Smooth muscle cell of the brain vasculature (primary cell): Measurements from ENCODE around the gene SLIT1.

Experiments
- DNase-seq: peaks from one replicate; pipeline ENCODE4 v3.0.0-alpha.2; 2012; ENCODE audit warnings: low read depth, low spot score

Gene SLIT1

GRCh38 chr10:97003804-97004201, 182.0 kb downstream of the SLIT1 start:
- DNase-seq = no peak

- no peak for DNase-seq
These were observed 182.5 kb downstream of the SLIT1 start for GRCh38 chr10:97003151-97003803.

DNA sequence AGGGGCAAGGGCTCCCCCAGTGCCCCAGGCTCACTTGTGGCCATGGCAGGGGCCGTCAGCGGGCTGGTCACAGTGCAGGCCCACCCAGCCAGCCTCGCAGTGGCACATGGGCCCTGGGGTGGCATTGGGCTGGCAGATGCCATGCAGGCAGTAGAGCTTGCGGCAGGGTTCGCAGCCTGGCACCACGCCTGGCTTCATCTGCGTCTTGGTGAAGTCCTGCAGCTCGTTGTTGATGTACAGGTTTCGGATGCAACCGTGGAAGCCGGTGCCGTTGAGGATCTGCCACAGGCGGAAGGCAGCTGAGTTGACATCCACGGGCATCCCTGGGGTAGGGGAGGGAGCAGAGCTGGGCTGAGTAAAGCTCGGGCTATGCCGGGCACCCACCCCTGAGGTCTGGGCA, 183.1 kb downstream of the SLIT1 start:
- DNase-seq = no peak

- DNase-seq = no peak
These were observed 184.4 kb downstream of the SLIT1 start for GRCh38 chr10:97001183-97001991.

GRCh38 chr10:97000487-97001182, 185.1 kb downstream of the SLIT1 start:
- DNase-seq = no peak

GRCh38 chr10:96999987-97000386, 185.8 kb downstream of the SLIT1 start:
- no peak for DNase-seq

DNA sequence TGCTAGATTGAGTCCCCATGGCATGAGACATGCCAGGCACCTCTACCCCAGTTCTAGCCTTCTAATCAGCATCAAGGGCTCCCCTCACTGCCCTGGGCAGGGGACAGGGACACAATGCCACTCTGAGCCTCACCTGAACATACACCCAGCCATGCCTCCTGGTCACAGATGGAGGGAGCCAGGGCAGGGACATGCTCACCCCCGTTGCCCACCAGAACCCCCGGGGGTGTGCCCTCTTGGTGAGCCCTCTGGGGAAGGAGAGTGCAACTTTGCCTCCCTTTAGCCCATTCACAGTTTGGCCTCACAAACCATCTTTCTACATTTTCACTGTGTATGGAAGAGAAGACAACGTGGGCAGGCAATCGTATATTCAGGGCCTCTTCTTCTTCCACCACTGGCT, 186.4 kb downstream of the SLIT1 start:
- DNase-seq = no peak

DNA sequence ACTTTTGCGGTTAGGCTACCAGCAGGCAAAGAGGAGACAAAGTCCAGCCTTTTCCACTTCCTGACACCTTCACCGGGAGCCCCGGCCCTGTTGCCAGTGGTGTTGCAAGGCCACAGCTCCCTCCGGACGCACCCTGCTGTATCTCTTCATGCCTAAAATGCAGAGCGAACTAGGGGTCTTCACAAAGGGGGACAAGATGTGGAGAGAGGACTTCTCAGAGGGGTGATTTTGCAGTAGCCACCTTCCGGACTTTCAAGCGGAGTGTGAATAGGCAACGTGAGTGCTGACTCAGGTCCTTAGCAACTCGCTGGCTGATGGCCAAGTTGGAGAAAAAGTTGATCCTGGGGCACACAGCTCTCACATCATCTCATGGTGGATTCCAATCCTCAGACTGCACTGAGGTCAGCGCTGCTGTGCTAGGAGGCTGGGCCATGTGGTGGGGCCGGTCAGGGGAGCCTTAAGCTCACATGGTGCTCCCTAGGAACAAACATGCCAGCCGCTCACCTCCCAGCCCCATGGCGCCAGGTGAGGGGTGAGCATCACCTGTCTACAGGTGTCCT, 187.3 kb downstream of the SLIT1 start:
- DNase-seq = no peak

GRCh38 chr10:96996275-96996965, 189.3 kb downstream of the SLIT1 start:
- DNase-seq = no peak

GRCh38 chr10:96995851-96996250, 189.9 kb downstream of the SLIT1 start:
- DNase-seq = no peak

DNA sequence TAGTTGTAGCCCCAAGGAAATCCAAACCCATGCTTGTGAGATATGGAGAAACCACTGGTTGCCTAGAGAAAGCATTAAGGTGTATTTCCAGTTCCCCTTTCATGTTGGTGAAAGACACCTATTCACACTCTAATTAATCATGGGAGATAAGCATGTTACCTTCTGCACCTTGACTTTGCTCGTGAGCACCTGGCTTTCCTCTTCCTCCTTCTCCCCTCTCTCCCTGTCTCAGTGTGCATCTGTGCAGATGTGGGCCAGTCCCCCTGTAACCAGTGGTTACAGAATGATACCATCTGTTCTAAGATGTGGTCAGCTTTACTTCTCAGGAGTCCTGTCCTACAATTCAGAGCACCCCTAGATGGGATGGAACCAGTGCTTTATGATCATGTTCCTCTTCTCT, 193.0 kb downstream of the SLIT1 start:
- no peak for DNase-seq

GRCh38 chr10:96991313-96991841, 194.4 kb downstream of the SLIT1 start:
- DNase-seq = peak; percentile 23

DNA sequence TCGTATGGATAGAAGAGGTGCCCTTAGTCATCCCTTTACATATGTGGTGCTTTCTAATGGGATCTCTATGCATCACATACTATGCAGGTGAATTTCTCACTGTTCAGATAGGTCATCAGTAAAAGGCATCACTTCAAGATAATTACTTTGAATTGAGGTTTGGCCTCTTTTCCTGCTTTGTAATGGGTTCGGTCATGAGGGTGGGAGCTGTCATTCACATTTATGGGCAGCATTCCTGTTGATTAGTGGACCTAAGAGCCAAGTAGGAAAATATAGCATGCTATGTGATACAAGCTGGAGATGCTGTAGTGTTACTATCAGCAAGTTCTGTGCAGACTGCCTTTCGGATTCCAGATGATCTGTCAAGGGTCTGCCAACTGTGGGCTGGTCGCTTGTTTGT, 197.3 kb downstream of the SLIT1 start:
- DNase-seq = no peak

- no peak for DNase-seq
These were observed 197.9 kb downstream of the SLIT1 start for GRCh38 chr10:96987842-96988175.

DNA sequence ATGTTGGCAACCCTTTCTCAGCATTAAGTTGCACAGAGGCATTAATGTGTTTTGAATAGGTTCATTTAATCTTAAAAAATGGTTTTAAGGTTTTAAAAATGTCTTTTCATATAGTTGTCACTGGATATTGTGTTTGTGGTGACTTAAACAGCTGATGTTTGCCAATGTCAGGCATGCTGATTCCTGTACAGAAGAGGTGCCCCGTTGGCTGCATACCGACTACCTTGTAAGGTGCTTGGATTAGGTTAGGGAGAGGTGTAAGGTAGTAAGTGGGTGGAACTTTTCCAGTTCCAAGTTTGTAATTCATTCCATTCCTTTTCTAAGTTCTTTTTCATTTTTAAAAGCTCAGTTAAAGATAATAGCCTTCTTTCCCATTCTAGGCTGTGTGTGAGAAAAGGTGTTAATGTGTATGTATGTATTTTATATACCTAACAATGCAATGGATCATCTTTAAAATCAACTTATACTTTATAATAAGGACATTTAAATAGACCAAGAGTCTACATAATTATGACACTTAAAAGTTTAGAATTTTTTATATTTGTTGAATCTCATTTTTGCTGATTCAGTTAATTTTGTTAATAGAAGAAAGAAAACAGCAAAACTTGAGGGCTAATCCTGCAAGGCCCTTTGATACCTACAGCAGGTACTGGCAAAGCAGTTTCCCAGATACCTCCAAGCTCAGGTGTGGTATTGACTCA, 198.5 kb downstream of the SLIT1 start:
- no peak for DNase-seq

DNA sequence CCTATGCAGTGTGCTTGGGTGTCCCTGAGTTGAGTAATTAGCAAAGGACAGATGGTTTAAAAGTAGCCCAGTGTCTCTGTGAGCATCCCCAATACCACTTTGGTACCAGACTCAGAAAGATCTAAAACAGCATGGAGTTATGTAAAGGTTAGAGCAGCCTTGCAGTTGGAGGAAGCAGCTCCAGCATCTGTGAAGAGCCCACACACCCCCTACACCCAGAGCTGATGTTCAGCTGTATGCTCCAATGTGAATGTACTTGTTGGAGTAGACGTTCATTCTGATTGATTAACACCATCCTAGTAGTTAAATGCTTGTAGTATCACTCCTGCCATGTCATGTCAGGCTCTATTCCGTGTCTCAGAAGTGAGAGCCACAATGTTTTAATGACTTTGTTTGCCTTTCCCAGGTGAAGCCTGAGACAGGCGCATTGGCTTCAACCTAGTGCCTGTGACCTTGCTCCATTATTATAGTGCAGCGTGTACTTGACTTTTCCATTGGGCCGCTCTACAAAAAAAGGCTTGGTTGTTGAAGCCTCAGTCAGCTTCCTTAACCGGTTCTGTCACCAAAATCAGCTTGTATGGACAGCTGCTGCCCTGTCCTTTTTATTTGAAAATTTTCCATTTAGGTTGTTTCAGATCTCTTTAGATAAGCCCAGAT, 199.4 kb downstream of the SLIT1 start:
- no peak for DNase-seq

- DNase-seq = no peak
These were observed 201.1 kb downstream of the SLIT1 start for GRCh38 chr10:96984541-96985131.

DNA sequence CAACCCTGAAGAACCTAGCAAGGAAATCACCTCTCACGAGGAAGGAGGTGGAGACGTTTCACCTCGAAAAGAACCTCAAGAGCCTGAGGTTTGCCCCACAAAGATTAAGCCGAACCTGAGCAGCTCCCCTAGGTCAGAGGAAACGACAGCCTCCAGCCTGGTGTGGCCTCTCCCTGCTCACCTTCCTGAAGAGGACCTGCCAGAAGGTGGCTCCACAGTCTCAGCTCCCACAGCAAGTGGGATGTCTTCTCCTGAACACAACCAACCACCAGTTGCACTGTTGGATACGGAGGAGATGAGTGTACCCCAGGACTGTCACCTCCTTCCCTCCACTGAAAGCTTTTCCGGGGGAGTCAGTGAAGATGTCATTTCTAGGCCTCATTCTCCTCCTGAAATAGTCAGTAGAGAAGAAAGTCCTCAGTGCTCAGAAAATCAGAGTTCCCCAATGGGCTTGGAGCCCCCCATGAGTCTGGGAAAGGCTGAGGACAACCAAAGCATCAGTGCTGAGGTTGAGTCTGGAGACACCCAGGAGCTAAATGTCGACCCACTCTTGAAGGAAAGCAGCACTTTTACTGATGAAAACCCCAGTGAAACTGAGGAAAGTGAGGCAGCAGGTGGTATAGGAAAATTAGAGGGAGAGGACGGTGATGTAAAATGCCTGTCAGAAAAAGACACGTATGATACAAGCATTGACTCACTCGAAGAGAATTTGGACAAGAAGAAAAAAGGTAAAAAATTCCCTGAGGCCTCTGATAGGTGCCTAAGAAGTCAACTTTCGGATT, 203.4 kb downstream of the SLIT1 start:
- DNase-seq = no peak

- no peak for DNase-seq
These were observed 207.1 kb downstream of the SLIT1 start for GRCh38 chr10:96978621-96979154.
